PC-9 (cell line): ENCODE results near the gene PRCC.

Experiments
- EZH2 ChIP-seq: fragments of 200-600 bp; sonication (generic); IDR thresholded peaks from 2 replicates; pipeline ENCODE4 v1.8.0; 2017; ENCODE audit warnings: antibody characterized with exemption, low read depth
- TF ChIP-seq, protein P1 (sequence below): fragments of 200-600 bp; sonication (generic); conservative IDR thresholded peaks from 2 replicates; pipeline ENCODE4 v1.6.1; 2017; ENCODE audit warnings: mixed run types, antibody characterized with exemption, mild to moderate bottlenecking, moderate library complexity

DNA sequence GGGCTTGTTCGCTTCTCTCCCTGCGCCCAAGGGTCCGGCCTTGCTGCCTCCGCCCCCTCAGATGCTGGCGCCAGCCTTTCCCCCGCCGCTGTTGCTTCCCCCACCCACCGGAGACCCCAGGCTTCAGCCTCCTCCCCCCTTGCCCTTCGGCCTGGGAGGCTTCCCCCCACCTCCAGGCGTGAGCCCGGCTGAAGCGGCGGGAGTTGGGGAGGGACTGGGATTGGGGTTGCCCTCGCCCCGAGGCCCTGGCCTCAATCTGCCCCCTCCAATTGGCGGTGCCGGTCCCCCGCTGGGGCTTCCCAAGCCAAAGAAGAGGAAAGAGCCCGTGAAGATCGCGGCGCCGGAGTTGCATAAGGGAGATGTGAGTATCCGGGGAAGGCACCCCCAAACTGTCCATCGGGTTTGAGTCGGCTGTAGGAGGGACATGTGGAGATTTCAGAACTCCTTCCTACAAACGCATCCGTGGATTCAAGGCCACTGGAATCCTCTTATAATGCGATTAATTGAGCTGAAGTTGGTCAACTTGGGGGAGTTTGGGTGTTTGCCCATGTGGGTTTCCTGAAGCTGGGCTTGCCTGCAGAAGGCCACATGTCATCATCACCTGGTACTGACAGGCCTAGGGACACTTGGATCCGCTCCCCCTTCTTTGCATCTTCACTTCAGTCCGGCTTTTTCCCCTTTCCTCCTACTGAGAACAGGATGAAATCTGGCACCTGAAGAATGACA, 707 bp downstream of the PRCC start:
- TF ChIP-seq, protein P1, sequence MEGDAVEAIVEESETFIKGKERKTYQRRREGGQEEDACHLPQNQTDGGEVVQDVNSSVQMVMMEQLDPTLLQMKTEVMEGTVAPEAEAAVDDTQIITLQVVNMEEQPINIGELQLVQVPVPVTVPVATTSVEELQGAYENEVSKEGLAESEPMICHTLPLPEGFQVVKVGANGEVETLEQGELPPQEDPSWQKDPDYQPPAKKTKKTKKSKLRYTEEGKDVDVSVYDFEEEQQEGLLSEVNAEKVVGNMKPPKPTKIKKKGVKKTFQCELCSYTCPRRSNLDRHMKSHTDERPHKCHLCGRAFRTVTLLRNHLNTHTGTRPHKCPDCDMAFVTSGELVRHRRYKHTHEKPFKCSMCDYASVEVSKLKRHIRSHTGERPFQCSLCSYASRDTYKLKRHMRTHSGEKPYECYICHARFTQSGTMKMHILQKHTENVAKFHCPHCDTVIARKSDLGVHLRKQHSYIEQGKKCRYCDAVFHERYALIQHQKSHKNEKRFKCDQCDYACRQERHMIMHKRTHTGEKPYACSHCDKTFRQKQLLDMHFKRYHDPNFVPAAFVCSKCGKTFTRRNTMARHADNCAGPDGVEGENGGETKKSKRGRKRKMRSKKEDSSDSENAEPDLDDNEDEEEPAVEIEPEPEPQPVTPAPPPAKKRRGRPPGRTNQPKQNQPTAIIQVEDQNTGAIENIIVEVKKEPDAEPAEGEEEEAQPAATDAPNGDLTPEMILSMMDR: no peak
- TF ChIP-seq EZH2: no peak
